SK-N-SH (cell line): ENCODE results near the gene MBNL2. TPM values are rescaled to one million over a fixed set of nuclear protein-coding genes. Genes with fewer than 3 reads are reported as not detected.
A peak's percentile ranks its signal among the peaks of the same experiment; 100 is the strongest.

Experiments
- CTCF ChIA-PET: fragments of 300-600, 350-600 bp; formaldehyde crosslinking; extraction: SDS; loops from one replicate; lab custom pipeline; 2021; lab: Yijun Ruan, JAX
- POLR2A ChIA-PET: fragments of 350-600 bp; sonication (Branson Sonifier 250); formaldehyde crosslinking; extraction: SDS; loops from one replicate; lab custom pipeline; 2020; ENCODE audit warnings: antibody characterized with exemption, inconsistent platforms; lab: Yijun Ruan, JAX
- DNase-seq: peaks from one replicate; pipeline ENCODE4 v3.0.0; 2012
- H2AFZ ChIP-seq: fragments of 200-600 bp; sonication (generic); 2 replicates; pipeline ENCODE4 v1.8.1; 2016; ENCODE audit warnings: antibody characterized with exemption, mild to moderate bottlenecking, low read depth
- H3F3A ChIP-seq: fragments of 200-600 bp; sonication (generic); replicated peaks from 2 replicates; pipeline ENCODE3; 2016; ENCODE audit warnings: antibody characterized with exemption, mild to moderate bottlenecking; ENCODE audit not compliant: insufficient read depth
- H3K27ac ChIP-seq, 2 experiments: fragments of 200-500 bp in 1 of 2; fragments of 200-600 bp in 1 of 2; sonication (Bioruptor generic) in 1 of 2; sonication (generic), shearing (Covaris generic) in 1 of 2; 2 replicates each; pipeline versions ENCODE4 v1.5.1 to v1.6.1; 2014 to 2016; ENCODE audit warnings: low read depth in 2 of 2, inconsistent platforms in 1 of 2, low read length in 1 of 2, mild to moderate bottlenecking in 1 of 2, mixed read lengths in 1 of 2
- H3K27me3 ChIP-seq: fragments of 200-600 bp; sonication (generic), shearing (Covaris generic); 2 replicates; pipeline ENCODE4 v1.6.1; 2016; ENCODE audit warnings: mixed run types; ENCODE audit not compliant: insufficient read depth
- H3K36me3 ChIP-seq, 2 experiments: fragments of 200-500 bp in 1 of 2; fragments of 200-600 bp in 1 of 2; sonication (Bioruptor generic) in 1 of 2; sonication (generic) in 1 of 2; replicated peaks in 1 of 2; 2 replicates each; pipeline versions ENCODE3 to v1.5.1; 2014 to 2016; ENCODE audit warnings: low read length in 1 of 2, mild to moderate bottlenecking in 1 of 2; ENCODE audit not compliant: insufficient read depth in 2 of 2, control insufficient read depth in 1 of 2
- H3K4me1 ChIP-seq, 2 experiments: fragments of 200-500 bp in 1 of 2; fragments of 200-600 bp in 1 of 2; sonication (Bioruptor generic) in 1 of 2; sonication (generic), shearing (Covaris generic) in 1 of 2; 2 replicates each; pipeline versions ENCODE4 v1.5.1 to v1.6.1; 2014 to 2016; ENCODE audit warnings: low read depth in 1 of 2, low read length in 1 of 2, mixed run types in 1 of 2; ENCODE audit not compliant: insufficient read depth in 2 of 2, control insufficient read depth in 1 of 2
- H3K4me2 ChIP-seq: fragments of 200-600 bp; sonication (generic), shearing (Covaris generic); 2 replicates; pipeline ENCODE4 v1.6.1; 2017; ENCODE audit warnings: mixed run types
- H3K4me3 ChIP-seq, 2 experiments: fragments of 200-500 bp in 1 of 2; fragments of 200-600 bp in 1 of 2; sonication (Bioruptor generic) in 1 of 2; sonication (generic), shearing (Covaris generic) in 1 of 2; 2 replicates each; pipeline versions ENCODE4 v1.5.1 to v1.8.1; 2014 to 2016; ENCODE audit warnings: low read depth in 2 of 2, inconsistent platforms in 1 of 2, low read length in 1 of 2, mild to moderate bottlenecking in 1 of 2, mixed read lengths in 1 of 2, moderate library complexity in 1 of 2
- H3K79me2 ChIP-seq: fragments of 200-600 bp; sonication (generic); 2 replicates; pipeline ENCODE4 v1.8.1; 2017; ENCODE audit warnings: mild to moderate bottlenecking; ENCODE audit not compliant: insufficient read depth
- H3K9ac ChIP-seq: fragments of 200-600 bp; sonication (generic); 2 replicates; pipeline ENCODE4 v1.6.1; 2017; ENCODE audit warnings: mixed run types
- H3K9me2 ChIP-seq: fragments of 200-600 bp; sonication (generic); 2 replicates; pipeline ENCODE4 v1.6.1; 2017; ENCODE audit warnings: mixed run types
- H3K9me3 ChIP-seq: fragments of 200-600 bp; sonication (generic); 2 replicates; pipeline ENCODE4 v1.6.1; 2017; ENCODE audit warnings: mixed run types, mild to moderate bottlenecking, moderate library complexity
- H4K20me1 ChIP-seq: fragments of 200-600 bp; sonication (generic); 2 replicates; pipeline ENCODE4 v1.6.1; 2017; ENCODE audit warnings: mild to moderate bottlenecking, mixed run types; ENCODE audit not compliant: insufficient read depth
- CHD2 ChIP-seq: fragments of 150-350 bp; IDR thresholded peaks from 2 replicates; pipeline ENCODE4 v1.6.1; 2018; ENCODE audit warnings: low read length; ENCODE audit not compliant: partially characterized antibody
- CTCF ChIP-seq: fragments of 200-600 bp; sonication (generic); IDR thresholded peaks from 2 replicates; pipeline ENCODE4 v1.6.1; 2017; ENCODE audit warnings: antibody characterized with exemption, mild to moderate bottlenecking, moderate library complexity
- FOXM1 ChIP-seq: IDR thresholded peaks from 2 replicates; pipeline ENCODE4 v1.4.0; 2012; ENCODE audit warnings: low read depth, mild to moderate bottlenecking
- IRF3 ChIP-seq: fragments of 150-350 bp; IDR thresholded peaks from 2 replicates; pipeline ENCODE4 v1.6.1; 2016; ENCODE audit warnings: mild to moderate bottlenecking, low read depth, low read length
- JUND ChIP-seq: IDR thresholded peaks from 2 replicates; pipeline ENCODE4 v1.4.0; 2012
- NFIC ChIP-seq: IDR thresholded peaks from 2 replicates; pipeline ENCODE4 v1.4.0; 2012; ENCODE audit warnings: borderline replicate concordance
- PBX3 ChIP-seq: IDR thresholded peaks from 2 replicates; pipeline ENCODE4; 2012
- POLR2AphosphoS5 ChIP-seq: IDR thresholded peaks from 2 replicates; pipeline ENCODE4 v1.6.1; 2012; ENCODE audit warnings: low read depth, low read length
- RAD21 ChIP-seq: IDR thresholded peaks from 2 replicates; pipeline ENCODE4 v1.6.1; 2012; ENCODE audit warnings: mild to moderate bottlenecking, low read length
- SIN3A ChIP-seq: IDR thresholded peaks from 2 replicates; pipeline ENCODE4 v1.6.1; 2012; ENCODE audit warnings: low read depth, mild to moderate bottlenecking, low read length, moderate library complexity, borderline replicate concordance
- SMC3 ChIP-seq: IDR thresholded peaks from 2 replicates; pipeline ENCODE4 v1.6.1; 2012; ENCODE audit warnings: low read depth, low read length, improper control_type of control experiment
- TAF1 ChIP-seq: IDR thresholded peaks from 2 replicates; pipeline ENCODE4 v1.6.1; 2012; ENCODE audit warnings: low read depth, mild to moderate bottlenecking, low read length, moderate library complexity, borderline replicate concordance
- TCF12 ChIP-seq: IDR thresholded peaks from 2 replicates; pipeline ENCODE4 v1.4.0; 2012
- TEAD4 ChIP-seq: IDR thresholded peaks from 2 replicates; pipeline ENCODE4 v1.4.0; 2012; ENCODE audit warnings: mild to moderate bottlenecking, borderline replicate concordance; ENCODE audit not compliant: insufficient read depth
- WGBS: methylation state at CpG from one replicate; pipeline ENCODE4 v1.1.6; 2017; ENCODE audit warnings: low lambda C conversion rate; 5-methylcytosine and 5-hydroxymethylcytosine counted together
- polyA plus RNA-seq, 3 experiments: library from polyadenylated mRNA; depleted of rRNA; stranded (reverse); fragments of >200 nt; gene quantifications; 2 replicates each; pipeline ENCODE4 v1.2.3, GENCODE V29; 2012

MBNL2 gene
- polyA plus RNA-seq, 1 of the 3 experiments (the other 2 are of a cell fraction), result 24.5 TPM

- Histone ChIP-seq H3K4me3 (no peak overlapping the region), H3K27ac (peak overlapping the region in 1 of 2 experiments; percentile 63; a peak in 1 of 4 replicates), H3K79me2 (peaks cover 99% of the 10 kb centered on the region), H3K9me3 (no peaks in the 10 kb centered on the region), H3K4me1 (peaks cover 26 to 29% of the 10 kb centered on the region in 2 experiments), H3K9ac (no peak overlapping the region)
- CTCF ChIA-PET, result interaction anchor here (1.2 kb wide), 1 partner anchor 107 kb away, joined by 4 read pairs; no protein-coding TSS in a partner anchor
- no peak for TF ChIP-seq RAD21
- no peak for TF ChIP-seq JUND
- TF ChIP-seq TEAD4, result no peak
- TF ChIP-seq FOXM1, result no peak
- TF ChIP-seq SMC3, result no peak
- TF ChIP-seq TCF12, result no peak
- TF ChIP-seq CHD2, result no peak
- TF ChIP-seq SIN3A, result no peak
- no peak for TF ChIP-seq IRF3
- no peak for TF ChIP-seq NFIC
- TF ChIP-seq PBX3, result no peak
- TF ChIP-seq, all 33 proteins: peak for 0
- 86% methylated on average over 1 of the region's 1 CpG for WGBS
- H2AFZ ChIP-seq, result no peak overlapping the region
- H3K4me2 ChIP-seq, result no peak overlapping the region
- peaks cover 16% of the 10 kb centered on the region; the same call in 1 of the 2 replicates for H4K20me1 ChIP-seq
- H3K36me3 ChIP-seq, result peaks cover 22 to 36% of the 10 kb centered on the region in 2 experiments
- H3K9me2 ChIP-seq, result no peaks in the 10 kb centered on the region
- DNase-seq, result no peak
- POLR2A ChIA-PET, result no interaction called here
- H3F3A ChIP-seq, result peaks cover 21% of the 10 kb centered on the region
- no peaks in the 10 kb centered on the region for H3K27me3 ChIP-seq
These were observed 15.3 kb downstream of the MBNL2 start for GRCh38 chr13:97237388-97237787.

GRCh38 chr13:97238432-97238831 lies 16.3 kb downstream of the MBNL2 start:
- CTCF ChIA-PET, result interaction anchor here (3.0 kb wide), 1 partner anchor 129 kb away, joined by 12 read pairs; no protein-coding TSS in a partner anchor
- Histone ChIP-seq H3K9me3 (no peaks in the 10 kb centered on the region), H3K4me3 (no peak overlapping the region), H3K27me3 (no peaks in the 10 kb centered on the region), H3K9me2 (no peaks in the 10 kb centered on the region), H2AFZ (no peak overlapping the region), H3F3A (peaks cover 24% of the 10 kb centered on the region), H3K4me1 (peaks cover 29 to 35% of the 10 kb centered on the region in 2 experiments; a peak in 3 of 4 replicates), H3K4me2 (no peak overlapping the region), H3K27ac (peak overlapping the region in 1 of 2 experiments; percentile 28; a peak in 1 of 4 replicates), H3K79me2 (peaks cover 100% of the 10 kb centered on the region), H3K36me3 (peaks cover 26 to 35% of the 10 kb centered on the region in 2 experiments), H3K9ac (no peak overlapping the region), H4K20me1 (peaks cover 16% of the 10 kb centered on the region; the same call in 1 of the 2 replicates)
- POLR2A ChIA-PET, result no interaction called here
- DNase-seq, result no peak
- WGBS, result 86% methylated on average over 5 of the region's 5 CpGs
- TF ChIP-seq POLR2AphosphoS5 (no peak), SIN3A (no peak), PBX3 (no peak), TAF1 (no peak), CTCF (no peak)
